ENCODE data around the gene SSMEM1.

- TF ChIP-seq CTCF (IDR thresholded peaks at IDR 0.05) (no peak), POLR2A (IDR thresholded peaks at IDR 0.05) (no peak)
Measured at GRCh38 chr7:130201796-130202195, 5.9 kb upstream of the SSMEM1 start.
